Coronary artery (tissue), 2 donors: ENCODE results near the gene CASK.

ENCODE experiments used
- DNase-seq: peaks from one replicate; pipeline ENCODE4 v3.0.0-alpha.2; 2017; ENCODE audit warnings: low spot score
- H3K27ac ChIP-seq, 2 donors: fragments of 200-600 bp; sonication (generic); one replicate each; pipeline ENCODE4 v1.5.1; 2016 to 2019
- H3K4me3 ChIP-seq: fragments of 200-600 bp; sonication (generic); 2 replicates; pipeline ENCODE4 v1.5.1; 2016; ENCODE audit warnings: mild to moderate bottlenecking, moderate library complexity
- CTCF ChIP-seq: fragments of 200-600 bp; sonication (generic); IDR thresholded peaks from one replicate; pipeline ENCODE4 v1.5.1; 2019; ENCODE audit warnings: antibody characterized with exemption

The CASK gene

GRCh38 chrX:41599507-41599906, 323.8 kb downstream of the CASK start:
- TF ChIP-seq CTCF: no peak
- H3K27ac ChIP-seq: peak overlapping the region in 1 of 2 donors; percentile 0

GRCh38 chrX:41596596-41596995, 326.8 kb downstream of the CASK start:
- Histone ChIP-seq H3K27ac (no peak overlapping the region), H3K4me3 (no peak overlapping the region)
- no peak for TF ChIP-seq CTCF
- DNase-seq: no peak

More at GRCh38 chrX:41599507-41599906, 323.8 kb downstream of the CASK start:
- no peak for DNase-seq
- H3K4me3 ChIP-seq: no peak overlapping the region

GRCh38 chrX:41594634-41595033, 328.7 kb downstream of the CASK start:
- no peak for DNase-seq
- peak overlapping the region in 1 of 2 donors; percentile 44 for H3K27ac ChIP-seq
- H3K4me3 ChIP-seq: no peak overlapping the region
- TF ChIP-seq CTCF: no peak

GRCh38 chrX:41591906-41592305, 331.4 kb downstream of the CASK start:
- Histone ChIP-seq H3K4me3 (no peak overlapping the region), H3K27ac (no peak overlapping the region)
- DNase-seq: no peak
- TF ChIP-seq CTCF: no peak

- H3K4me3 ChIP-seq: no peak overlapping the region
- no peak for DNase-seq
- no peak overlapping the region for H3K27ac ChIP-seq
- no peak for TF ChIP-seq CTCF
Measured at GRCh38 chrX:41590641-41591040, 332.7 kb downstream of the CASK start.

- TF ChIP-seq CTCF: no peak
- H3K4me3 ChIP-seq: peak overlapping the region; percentile 5
- no peak for DNase-seq
Measured at GRCh38 chrX:41589634-41590270, 333.6 kb downstream of the CASK start.

GRCh38 chrX:41588271-41588670, 335.1 kb downstream of the CASK start:
- no peak for TF ChIP-seq CTCF
- DNase-seq: no peak
- Histone ChIP-seq H3K4me3 (peak overlapping the region; percentile 39), H3K27ac (peak overlapping the region; percentile 59 to 67)

More at GRCh38 chrX:41589634-41590270, 333.6 kb downstream of the CASK start:
- peak overlapping the region; percentile 44 to 46 for H3K27ac ChIP-seq
